ENCODE measurements around the gene TMEM200A. TPM values are rescaled to one million over a fixed set of nuclear protein-coding genes. Genes with fewer than 3 reads are reported as not detected.

The TMEM200A gene
- total and polyA plus RNA-seq, 2 donors (not counting 1 experiment from before 2014, with no cell fraction given), result 0.13 to 0.37 TPM

DNA sequence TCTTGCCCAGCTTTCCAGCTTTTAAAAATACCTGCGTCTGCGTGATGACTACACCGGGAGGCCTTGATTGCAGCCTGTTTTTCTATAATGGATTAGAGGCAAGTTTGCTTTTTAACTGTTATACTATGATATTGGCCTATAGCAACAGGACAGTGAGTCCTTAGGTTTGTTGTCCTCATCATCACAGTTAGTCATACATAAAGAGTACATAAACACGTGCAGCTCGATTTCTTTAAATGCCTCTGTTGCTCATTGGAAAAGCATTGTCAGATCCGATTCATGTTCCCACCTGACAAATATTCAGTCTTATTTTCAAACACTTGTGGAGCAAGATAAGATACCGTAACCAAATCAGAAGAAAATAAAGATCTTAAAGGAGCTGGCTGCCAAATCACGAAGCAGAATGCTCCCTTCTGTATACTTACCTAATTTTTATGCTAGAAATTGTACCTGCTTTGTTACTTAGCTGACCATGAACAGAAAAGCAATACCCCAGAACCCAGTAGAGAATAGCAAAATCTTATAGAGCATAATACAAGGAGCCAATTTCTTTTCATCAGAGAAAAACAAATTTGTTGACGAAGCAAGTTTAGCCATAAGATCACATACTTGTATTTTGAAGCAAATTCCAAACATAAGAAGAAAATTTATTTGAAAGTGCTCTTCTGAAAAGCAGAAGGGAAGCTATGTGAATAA, 100.4 kb downstream of the TMEM200A start:
- Histone ChIP-seq H2AFZ (ENCODE audit: insufficient read depth, low read depth, low read length, poor library complexity, severe bottlenecking) (no peak overlapping the region), H4K20me1 (ENCODE audit: control insufficient read depth, insufficient read depth, low read length, poor library complexity, severe bottlenecking) (no peaks in the 10 kb centered on the region), H3K4me1 (ENCODE audit: control insufficient read depth in 2 of 2, insufficient read depth in 2 of 2, low read length in 2 of 2) (no peaks in the 10 kb centered on the region), H3K4me3 (ENCODE audit: control extremely low read depth in 1 of 5, extremely low read depth in 1 of 5, insufficient read depth in 1 of 5, low read depth in 2 of 5, low read length in 4 of 5) (no peak overlapping the region), H3K27ac (ENCODE audit: low read length in 2 of 2) (no peak overlapping the region), H3K9ac (ENCODE audit: low read length) (no peak overlapping the region), H3K9me3 (ENCODE audit: control extremely low read depth in 1 of 3, control insufficient read depth in 2 of 3, insufficient read depth in 1 of 3, low read length in 2 of 3) (no peaks in the 10 kb centered on the region), H3K79me2 (ENCODE audit: control insufficient read depth, insufficient read depth, low read length) (no peaks in the 10 kb centered on the region), H3K4me2 (replicated peaks; ENCODE audit: low read depth, low read length, poor library complexity, severe bottlenecking) (no peak overlapping the region), H3K36me3 (replicated peaks in 1 of 2; ENCODE audit: control extremely low read depth in 1 of 2, control insufficient read depth in 1 of 2, extremely low read depth in 1 of 2, insufficient read depth in 2 of 2, low read length in 1 of 2) (no peaks in the 10 kb centered on the region), H3K27me3 (replicated peaks in 1 of 4; ENCODE audit: control extremely low read depth in 1 of 4, control insufficient read depth in 3 of 4, insufficient read depth in 4 of 4, low read length in 3 of 4) (no peaks in the 10 kb centered on the region)
- ATAC-seq (ENCODE audit: low read depth) (no peak), DNase-seq (no peak)
- TF ChIP-seq EZH2 (IDR thresholded peaks at IDR 0.05; ENCODE audit: borderline replicate concordance, insufficient read depth, low read depth, low read length, poor library complexity, severe bottlenecking), result no peak
- TF ChIP-seq, protein P1, sequence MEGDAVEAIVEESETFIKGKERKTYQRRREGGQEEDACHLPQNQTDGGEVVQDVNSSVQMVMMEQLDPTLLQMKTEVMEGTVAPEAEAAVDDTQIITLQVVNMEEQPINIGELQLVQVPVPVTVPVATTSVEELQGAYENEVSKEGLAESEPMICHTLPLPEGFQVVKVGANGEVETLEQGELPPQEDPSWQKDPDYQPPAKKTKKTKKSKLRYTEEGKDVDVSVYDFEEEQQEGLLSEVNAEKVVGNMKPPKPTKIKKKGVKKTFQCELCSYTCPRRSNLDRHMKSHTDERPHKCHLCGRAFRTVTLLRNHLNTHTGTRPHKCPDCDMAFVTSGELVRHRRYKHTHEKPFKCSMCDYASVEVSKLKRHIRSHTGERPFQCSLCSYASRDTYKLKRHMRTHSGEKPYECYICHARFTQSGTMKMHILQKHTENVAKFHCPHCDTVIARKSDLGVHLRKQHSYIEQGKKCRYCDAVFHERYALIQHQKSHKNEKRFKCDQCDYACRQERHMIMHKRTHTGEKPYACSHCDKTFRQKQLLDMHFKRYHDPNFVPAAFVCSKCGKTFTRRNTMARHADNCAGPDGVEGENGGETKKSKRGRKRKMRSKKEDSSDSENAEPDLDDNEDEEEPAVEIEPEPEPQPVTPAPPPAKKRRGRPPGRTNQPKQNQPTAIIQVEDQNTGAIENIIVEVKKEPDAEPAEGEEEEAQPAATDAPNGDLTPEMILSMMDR (IDR thresholded peaks at IDR 0.05), result no peak
- H3K9me3 Mint-ChIP-seq (ENCODE audit: insufficient read depth), result no peaks in the 10 kb centered on the region
- no peaks in the 10 kb centered on the region for H3K4me1 Mint-ChIP-seq
- CTCF ChIA-PET, result no interaction called here
- H3K27ac Mint-ChIP-seq, result no peak overlapping the region
- peaks cover 4% of the 10 kb centered on the region for H3K27me3 Mint-ChIP-seq
- POLR2A ChIA-PET, result no interaction called here
- WGBS (ENCODE audit: insufficient coverage), result 98% methylated on average over 8 of the region's 9 CpGs
- intact Hi-C loops (cut with micrococcal nuclease), result no loop called here
- no peak overlapping the region for H3K4me3 Mint-ChIP-seq

GRCh38 chr6:130466748-130467061, 100.9 kb downstream of the TMEM200A start:
- Mint-ChIP-seq H3K27me3 (peaks cover 3% of the 10 kb centered on the region), H3K9me3 (ENCODE audit: insufficient read depth) (no peaks in the 10 kb centered on the region), H3K27ac (no peak overlapping the region), H3K4me1 (no peaks in the 10 kb centered on the region), H3K4me3 (no peak overlapping the region)
- 81% methylated on average over 5 of the region's 5 CpGs for WGBS (ENCODE audit: insufficient coverage)
- H2AFZ ChIP-seq (ENCODE audit: insufficient read depth, low read depth, low read length, poor library complexity, severe bottlenecking), result no peak overlapping the region
- no peaks in the 10 kb centered on the region for H3K79me2 ChIP-seq (ENCODE audit: control insufficient read depth, insufficient read depth, low read length)
- no peak for DNase-seq
- no peaks in the 10 kb centered on the region for H3K4me1 ChIP-seq (ENCODE audit: control insufficient read depth in 2 of 2, insufficient read depth in 2 of 2, low read length in 2 of 2)
- H3K27ac ChIP-seq (ENCODE audit: low read length in 2 of 2), result no peak overlapping the region
- no peak overlapping the region for H3K4me2 ChIP-seq (replicated peaks; ENCODE audit: low read depth, low read length, poor library complexity, severe bottlenecking)
- no peak overlapping the region for H3K4me3 ChIP-seq (ENCODE audit: control extremely low read depth in 1 of 5, extremely low read depth in 1 of 5, insufficient read depth in 1 of 5, low read depth in 2 of 5, low read length in 4 of 5)
- H4K20me1 ChIP-seq (ENCODE audit: control insufficient read depth, insufficient read depth, low read length, poor library complexity, severe bottlenecking), result no peaks in the 10 kb centered on the region
- no peaks in the 10 kb centered on the region for H3K27me3 ChIP-seq (replicated peaks in 1 of 4; ENCODE audit: control extremely low read depth in 1 of 4, control insufficient read depth in 3 of 4, insufficient read depth in 4 of 4, low read length in 3 of 4)
- H3K9me3 ChIP-seq (ENCODE audit: control extremely low read depth in 1 of 3, control insufficient read depth in 2 of 3, insufficient read depth in 1 of 3, low read length in 2 of 3), result no peaks in the 10 kb centered on the region
- ChIA-PET POLR2A (no interaction called here), CTCF (no interaction called here)
- TF ChIP-seq EZH2 (IDR thresholded peaks at IDR 0.05; ENCODE audit: borderline replicate concordance, insufficient read depth, low read depth, low read length, poor library complexity, severe bottlenecking), result no peak
- TF ChIP-seq, protein P1 (IDR thresholded peaks at IDR 0.05), result no peak
- H3K9ac ChIP-seq (ENCODE audit: low read length), result no peak overlapping the region
- no peaks in the 10 kb centered on the region for H3K36me3 ChIP-seq (replicated peaks in 1 of 2; ENCODE audit: control extremely low read depth in 1 of 2, control insufficient read depth in 1 of 2, extremely low read depth in 1 of 2, insufficient read depth in 2 of 2, low read length in 1 of 2)
- intact Hi-C loops (cut with micrococcal nuclease), result no loop called here
- no peak for ATAC-seq (ENCODE audit: low read depth)
